Measurements from ENCODE around the gene S100A3.
"Not testable (repeated sequence)": the region's sequence is repeated elsewhere in the genome, so short reads cannot be mapped to it uniquely, and the experiment has no call there.

Gene S100A3, protein sequence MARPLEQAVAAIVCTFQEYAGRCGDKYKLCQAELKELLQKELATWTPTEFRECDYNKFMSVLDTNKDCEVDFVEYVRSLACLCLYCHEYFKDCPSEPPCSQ

DNA sequence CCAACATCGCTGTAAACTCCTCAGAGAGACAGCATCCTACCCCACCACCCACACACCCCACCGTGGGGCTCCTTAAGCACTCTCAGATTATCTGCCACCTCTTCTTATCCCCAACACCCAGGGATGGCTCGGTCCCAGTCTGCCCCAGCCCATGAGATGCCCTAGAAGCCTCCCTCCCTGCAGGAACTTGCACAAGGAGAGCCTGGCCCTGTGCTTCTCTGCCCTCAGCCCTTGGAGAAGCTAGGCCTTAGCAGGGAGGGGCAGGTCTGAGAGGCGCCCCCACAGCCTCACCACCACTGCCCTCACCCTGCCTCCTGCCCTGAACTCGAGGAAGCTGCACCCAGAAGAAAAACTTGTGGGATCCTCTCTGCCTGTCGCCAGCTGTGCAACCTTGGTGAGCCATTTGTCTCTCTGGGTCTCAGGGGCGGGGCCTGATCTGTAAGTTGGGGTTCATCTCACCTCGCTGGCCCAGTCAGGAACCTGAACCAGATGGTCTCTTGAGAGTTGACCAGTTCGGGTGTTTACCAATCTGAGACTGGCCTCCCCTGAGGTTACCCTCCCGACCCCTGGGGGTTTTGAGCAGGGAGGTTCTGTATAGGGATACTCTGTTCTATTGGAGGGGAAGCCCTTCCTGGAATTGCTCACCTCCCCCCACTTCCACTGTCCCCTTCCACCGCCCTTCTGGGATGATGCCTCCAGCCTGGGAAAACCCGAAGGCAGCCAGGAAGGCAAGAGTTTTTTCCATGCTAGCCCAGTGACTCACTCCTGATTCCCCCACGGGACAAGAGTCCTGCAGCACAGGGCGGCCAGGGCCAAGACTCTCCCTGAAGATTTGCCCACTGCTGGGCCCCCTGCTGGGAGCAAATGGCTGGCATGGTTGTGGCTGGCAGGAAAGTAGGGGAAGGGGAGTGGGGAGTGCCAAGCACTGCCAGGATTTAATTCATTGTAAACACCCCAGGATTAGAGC, at the start of gene S100A3:
Gene S100A3 (minus strand): TSS at position 537 of the 967 bp plus-strand sequence. CDS start 773 bp downstream, outside the sequence.
- no peak for DNase-seq

DNA sequence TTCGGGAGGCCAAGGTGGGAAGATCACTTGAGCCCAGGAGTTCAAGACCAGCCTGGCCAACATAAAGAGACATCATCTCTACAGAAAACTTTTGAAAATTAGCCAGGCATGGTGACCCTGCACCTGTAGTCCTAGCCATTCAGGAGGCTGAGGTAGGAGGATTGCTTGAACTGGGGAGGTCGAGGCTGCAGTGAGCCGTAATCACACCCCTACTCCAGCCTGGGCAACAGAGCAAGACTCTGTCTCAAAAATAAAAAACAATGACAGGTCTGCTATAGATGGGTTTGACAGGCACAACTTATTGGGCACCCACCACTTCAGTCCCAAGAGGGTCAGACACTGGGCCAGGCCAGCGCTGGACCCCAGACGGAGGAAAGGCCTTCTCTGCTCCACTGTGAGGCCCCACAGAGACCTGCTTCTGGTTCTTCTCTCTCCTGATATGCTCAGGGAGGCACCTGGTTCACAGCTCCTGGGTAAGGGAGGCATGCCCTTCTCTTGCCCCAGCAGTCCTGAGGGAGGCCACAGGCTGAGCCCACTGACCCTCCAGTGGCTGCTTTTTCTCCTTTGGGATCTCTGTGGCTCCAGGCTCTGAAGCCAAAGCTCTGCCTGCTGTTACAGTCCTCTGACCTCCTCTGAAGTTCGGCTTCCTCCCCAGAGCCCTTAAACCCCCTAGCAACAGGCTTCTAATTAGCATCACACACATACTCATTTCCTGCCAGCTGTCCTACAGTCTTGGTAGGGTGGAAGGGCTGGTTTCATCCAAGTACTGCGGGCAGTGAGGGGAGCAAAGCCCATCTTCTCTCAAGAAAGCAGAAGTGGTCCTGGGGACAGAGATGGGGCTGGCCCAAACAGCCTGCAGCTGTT, 49.5 kb upstream of the S100A3 start:
- peak; percentile 18 for DNase-seq

DNA sequence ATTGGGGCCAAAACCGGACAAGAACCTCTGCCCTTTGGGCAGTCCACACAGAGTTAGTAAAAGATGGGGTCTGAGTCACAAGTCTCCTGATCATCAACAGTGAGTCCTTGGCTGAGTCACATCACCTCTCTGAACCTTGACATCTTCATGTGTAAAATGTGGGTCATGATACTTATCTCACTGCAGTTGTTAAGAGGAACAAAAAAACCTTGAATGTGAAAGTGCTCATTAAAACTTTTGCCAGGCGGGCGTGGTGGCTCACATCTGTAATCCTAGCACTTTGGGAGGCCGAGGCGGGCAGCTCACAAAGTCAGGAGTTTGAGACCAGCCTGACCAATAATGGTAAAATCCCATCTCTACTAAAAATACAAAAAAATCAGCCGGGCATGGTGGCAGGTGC, 48.1 kb upstream of the S100A3 start:
- no peak for DNase-seq

DNA sequence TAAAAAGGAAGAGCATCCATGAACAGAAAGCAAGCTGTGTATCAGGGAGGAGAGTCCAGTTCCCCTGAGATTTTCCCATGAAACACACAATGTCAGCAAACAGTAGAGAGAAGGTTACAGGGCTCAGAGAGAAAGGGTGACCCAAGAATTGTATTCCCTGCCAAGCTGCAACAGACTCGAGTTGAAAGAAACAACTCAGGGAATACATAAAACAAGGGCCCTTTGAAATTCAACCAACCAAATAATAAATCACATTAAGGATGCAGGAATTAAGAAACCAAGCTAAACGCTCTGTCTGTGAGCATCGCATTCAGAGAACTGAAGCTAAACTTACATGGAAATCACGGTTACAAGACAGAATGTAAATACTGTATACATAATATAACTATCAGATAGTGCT, 43.7 kb upstream of the S100A3 start:
- no peak for DNase-seq

- DNase-seq, result no peak
These were observed 39.4 kb upstream of the S100A3 start for GRCh38 chr1:153588482-153588881.

GRCh38 chr1:153588033-153588432, 39.0 kb upstream of the S100A3 start:
- not testable (repeated sequence) for DNase-seq

DNA sequence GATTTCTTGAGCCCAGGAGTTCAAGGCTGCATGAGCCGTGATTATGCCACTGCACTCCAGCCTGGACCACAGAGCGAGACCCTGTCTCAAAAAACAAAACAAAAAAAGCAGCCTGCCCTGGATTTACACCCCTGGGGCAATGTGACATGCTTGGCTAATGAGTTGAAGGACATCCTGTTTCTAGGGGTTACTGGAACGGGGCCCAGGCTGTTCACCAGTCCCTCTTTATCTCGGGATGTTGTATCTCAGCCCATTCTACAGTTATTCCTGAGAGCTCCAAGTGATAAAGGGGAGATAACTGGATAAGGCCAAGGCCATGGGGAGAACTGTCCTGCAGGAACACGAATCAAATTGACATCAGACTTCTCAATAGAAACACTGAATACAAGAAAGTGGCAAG, 38.3 kb upstream of the S100A3 start:
- no peak for DNase-seq

DNA sequence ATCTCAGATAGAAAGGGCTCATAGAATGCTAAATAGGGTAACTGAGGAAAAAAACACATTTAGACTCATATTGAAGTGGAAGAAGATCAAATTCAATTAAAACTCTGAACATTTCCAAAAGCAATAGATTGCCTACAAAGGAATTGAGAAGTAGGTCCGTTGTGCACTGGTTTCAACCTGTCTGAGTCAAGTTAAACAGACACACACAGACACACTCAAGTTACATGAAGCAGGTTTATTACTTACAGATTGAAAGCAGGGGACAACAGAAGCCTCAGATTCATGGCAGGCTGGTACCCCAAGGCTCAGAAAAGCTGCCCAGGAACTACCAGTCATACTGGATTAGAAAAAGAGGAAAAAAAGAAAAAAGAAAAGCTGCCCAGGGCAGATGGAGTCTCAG, 37.3 kb upstream of the S100A3 start:
- DNase-seq, result no peak

- DNase-seq, result no peak
These were observed 35.9 kb upstream of the S100A3 start for GRCh38 chr1:153585006-153585405.

- DNase-seq, result no peak
These were observed 34.9 kb upstream of the S100A3 start for GRCh38 chr1:153583976-153584375.

GRCh38 chr1:153583514-153583913, 34.5 kb upstream of the S100A3 start:
- not testable (repeated sequence) for DNase-seq

DNA sequence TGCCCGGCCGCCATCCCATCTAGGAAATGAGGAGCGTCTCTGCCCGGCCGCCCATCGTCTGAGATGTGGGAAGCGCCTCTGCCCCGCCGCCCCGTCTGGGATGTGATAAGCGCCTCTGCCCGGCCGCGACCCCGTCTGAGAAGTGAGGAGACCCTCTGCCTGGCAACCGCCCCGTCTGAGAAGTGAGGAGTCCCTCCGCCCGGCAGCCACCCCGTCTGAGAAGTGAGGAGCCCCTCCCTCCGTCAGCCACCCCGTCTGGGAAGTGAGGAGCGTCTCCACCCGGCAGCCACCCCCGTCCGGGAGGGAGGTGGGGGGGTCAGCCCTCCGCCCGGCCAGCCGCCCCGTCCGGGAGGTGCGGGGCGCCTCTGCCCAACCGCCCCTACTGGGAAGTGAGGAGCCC, 33.8 kb upstream of the S100A3 start:
- not testable (repeated sequence) for DNase-seq

DNA sequence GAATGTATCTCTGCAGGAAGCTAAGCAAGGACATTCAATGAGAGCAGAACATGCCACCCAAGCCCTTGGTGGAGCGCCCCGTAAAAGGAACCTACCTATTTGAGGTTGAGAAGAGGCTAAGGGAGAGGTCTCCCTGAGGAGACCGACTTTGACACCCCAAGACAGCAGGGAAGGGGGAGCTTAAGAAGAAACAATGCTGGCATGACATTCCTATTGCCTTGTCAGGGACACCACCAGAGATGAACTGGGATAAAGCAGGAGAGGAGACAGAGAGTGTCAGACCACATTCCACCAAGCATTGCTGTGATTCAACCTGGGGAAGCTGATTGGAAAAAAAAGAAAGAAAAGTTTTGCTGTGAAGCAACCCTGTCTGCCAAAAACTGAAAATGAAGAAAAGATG, 29.9 kb upstream of the S100A3 start:
- no peak for DNase-seq

DNA sequence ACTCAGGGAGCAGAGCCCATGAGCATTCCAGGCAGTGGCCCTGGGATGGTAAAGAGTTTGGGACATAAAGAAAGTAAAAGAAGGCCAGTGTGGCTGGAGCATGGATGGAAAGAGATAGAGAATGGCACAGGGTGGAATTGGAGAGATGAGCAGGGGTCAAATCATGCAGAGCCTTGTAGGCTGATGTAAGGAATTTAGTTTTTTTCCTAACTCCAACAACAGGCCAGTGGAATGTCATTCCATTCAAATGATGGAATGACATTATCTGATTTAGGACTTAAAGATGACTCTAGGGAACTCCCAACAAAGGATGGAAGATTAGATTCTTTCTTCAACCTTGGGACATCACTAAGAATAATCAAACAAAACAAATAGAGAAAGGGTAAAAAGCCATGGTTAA, 29.4 kb upstream of the S100A3 start:
- DNase-seq, result no peak

DNA sequence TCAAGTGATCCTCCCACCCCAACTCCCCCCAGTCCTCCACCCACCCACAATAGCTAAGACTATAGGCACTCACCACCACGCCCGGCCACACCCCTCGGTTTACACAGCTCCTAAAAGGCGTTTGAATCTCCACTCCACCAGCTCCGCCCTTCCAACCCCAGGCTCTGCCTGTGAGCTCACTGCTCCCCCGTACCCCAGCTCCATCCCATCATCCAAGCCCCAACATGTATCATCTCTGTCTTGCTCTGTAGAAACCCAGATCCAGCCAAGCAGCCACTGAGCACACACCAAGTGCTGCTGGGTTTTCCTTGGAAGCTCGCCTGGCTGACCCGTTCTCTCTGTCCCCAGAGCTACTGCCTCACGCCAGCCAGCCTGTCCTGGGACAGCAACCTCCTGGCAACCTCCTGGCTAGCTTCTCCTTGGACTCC, 28.6 kb upstream of the S100A3 start:
- DNase-seq, result no peak

GRCh38 chr1:153577138-153577537, 28.1 kb upstream of the S100A3 start:
- DNase-seq, result no peak

- DNase-seq, result not testable (repeated sequence)
These were observed 26.4 kb upstream of the S100A3 start for GRCh38 chr1:153575497-153575896.

DNA sequence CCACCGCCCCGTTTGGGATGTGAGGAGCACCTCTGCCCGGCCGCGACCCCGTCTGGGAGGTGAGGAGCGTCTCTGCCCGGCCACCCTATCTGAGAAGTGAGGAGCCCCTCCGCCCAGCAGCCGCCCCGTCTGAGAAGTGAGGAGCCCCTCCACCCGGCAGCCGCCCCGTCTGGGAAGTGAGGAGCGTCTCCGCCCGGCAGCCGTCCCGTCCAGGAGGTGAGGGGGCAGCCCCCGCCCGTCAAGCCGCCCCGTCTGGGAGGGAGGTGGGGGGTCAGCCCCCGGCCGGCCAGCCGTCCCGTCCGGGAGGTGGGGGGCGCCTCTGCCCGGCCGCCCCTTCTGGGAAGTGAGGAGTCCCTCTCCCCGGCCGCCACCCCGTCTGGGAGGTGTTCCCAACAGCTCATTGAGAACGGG, 26.0 kb upstream of the S100A3 start:
- not testable (repeated sequence) for DNase-seq

DNA sequence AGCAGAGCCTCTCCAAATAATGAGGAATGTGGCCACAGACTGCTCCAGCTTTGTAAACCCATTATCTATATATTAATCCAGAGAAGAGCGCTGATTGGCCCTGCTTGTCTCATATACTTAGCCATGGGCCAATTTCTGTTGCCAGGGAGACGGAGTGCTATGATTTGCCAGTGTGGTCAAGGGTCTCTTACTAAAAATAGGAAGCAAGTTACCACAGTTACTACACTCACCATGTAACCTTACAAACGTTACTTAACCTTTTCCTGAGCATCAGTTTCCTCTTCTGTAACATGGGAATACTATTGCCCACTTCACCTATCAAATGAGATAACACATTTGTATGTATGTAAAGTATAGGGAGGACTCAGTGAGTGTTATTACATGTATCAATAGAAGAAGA, 24.3 kb upstream of the S100A3 start:
- DNase-seq, result no peak

- no peak for DNase-seq
These were observed 23.5 kb upstream of the S100A3 start for GRCh38 chr1:153572569-153573015.

DNA sequence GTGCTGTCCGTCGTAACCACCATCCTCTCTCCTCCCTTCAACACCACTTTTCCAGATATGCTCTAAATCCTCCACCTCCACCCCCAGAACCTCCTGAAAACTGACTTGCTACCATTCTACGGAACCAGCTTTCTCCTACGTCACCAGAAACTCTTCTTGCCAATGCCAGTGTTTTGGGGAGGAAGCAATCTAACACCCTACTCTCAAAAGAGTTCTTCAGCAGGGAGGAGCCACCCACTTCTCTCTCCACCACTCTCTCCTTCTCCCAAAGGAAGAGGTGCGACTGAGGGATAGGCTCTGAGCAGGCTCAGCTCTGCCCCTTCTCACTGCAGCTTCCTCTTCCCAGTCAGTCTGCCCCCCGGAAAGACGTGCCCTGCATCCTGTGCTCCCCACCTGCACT, 22.6 kb upstream of the S100A3 start:
- no peak for DNase-seq

DNA sequence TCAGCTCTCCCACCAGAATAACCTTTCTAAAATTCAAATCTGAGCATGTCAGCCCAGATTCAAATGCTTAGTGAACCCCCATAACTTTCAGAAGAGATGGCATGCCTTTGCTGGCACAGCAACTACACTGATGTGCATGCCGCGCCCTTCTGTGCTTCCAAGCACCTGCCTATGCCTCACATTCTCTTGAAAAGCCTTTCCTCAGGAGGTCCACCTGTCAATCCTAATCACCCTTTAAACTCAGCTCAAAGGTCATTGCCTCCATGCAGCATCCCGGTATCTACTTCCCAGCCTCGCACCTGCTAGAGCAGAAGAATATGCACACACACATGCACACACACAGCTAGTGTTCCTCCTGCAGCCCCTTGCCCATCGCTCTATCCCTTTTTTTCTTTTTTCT, 21.8 kb upstream of the S100A3 start:
- no peak for DNase-seq

DNA sequence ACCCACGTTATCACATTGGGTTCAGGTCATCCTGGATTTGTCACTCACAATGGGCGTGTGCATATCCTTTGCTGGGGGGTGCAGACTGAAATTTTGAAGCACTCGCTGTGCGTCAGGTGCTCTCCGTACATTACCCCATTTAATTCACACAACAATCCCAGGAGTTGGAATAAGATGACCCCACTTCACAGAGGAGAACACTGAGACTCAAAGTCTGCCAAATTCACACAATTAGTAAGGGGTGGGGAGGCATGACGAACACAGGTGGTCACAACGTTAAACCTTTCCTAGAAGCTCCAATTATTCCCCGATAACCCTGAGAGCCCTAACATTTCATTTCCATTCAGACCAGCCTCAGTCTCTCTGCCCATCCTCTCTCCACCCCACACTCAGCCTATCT, 20.4 kb upstream of the S100A3 start:
- DNase-seq, result no peak
